ENCODE data around the gene ADAMTSL3. TPM values are rescaled to one million over a fixed set of nuclear protein-coding genes. Genes with fewer than 3 reads are reported as not detected.
"Not testable (repeated sequence)": the region's sequence is repeated elsewhere in the genome, so short reads cannot be mapped to it uniquely, and the experiment has no call there.

The ADAMTSL3 gene
- total RNA-seq, 3 donors from 2014 or later (not counting 1 experiment from before 2014, with no cell fraction given) = 0.14 to 0.43 (median 0.25) TPM

DNA sequence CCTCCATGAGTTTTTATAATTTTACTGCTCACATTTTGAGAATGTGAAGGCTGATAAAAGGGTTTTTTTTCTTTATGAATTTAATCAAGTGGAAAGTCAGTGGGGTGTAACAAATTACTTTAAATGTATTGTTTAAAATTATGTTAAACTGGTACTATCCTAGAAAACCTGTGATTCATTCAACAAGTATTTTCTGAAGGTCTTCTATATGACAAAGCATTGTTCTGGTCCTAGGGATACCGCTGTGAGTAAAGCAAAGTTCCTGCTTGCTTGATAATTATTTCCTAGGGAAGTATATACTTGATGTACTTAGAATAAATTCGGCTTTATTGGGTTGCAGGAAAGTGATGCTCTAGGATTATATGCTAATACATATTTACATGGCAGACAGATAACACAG is 428.8 kb downstream of the ADAMTSL3 start:
- DNase-seq (no peak), ATAC-seq (no peak)
- Histone ChIP-seq H3K9me3 (ENCODE audit: control insufficient read depth, insufficient read depth, low read length) (no peaks in the 10 kb centered on the region), H3K27ac (ENCODE audit: low read length) (no peak overlapping the region), H3K36me3 (ENCODE audit: control insufficient read depth, insufficient read depth, low read length) (no peaks in the 10 kb centered on the region), H3K27me3 (ENCODE audit: control insufficient read depth, insufficient read depth, low read length) (peaks cover 10% of the 10 kb centered on the region), H3K4me1 (ENCODE audit: control insufficient read depth, insufficient read depth, low read length) (peaks cover 3% of the 10 kb centered on the region), H3K4me3 (ENCODE audit: low read length) (no peak overlapping the region)
- Mint-ChIP-seq H3K4me1 (peaks cover 13 to 14% of the 10 kb centered on the region in 2 donors), H3K36me3 (no peaks in the 10 kb centered on the region), H3K4me3 (no peak overlapping the region), H3K27ac (no peak overlapping the region), H3K27me3 (ENCODE audit: low read depth in 2 of 2) (peaks cover 33 to 60% of the 10 kb centered on the region in 2 donors), H3K9me3 (no peaks in the 10 kb centered on the region)
- intact Hi-C loops (cut with micrococcal nuclease) = no loop called here
- 100% methylated on average over 1 of the region's 2 CpGs for WGBS (ENCODE audit: insufficient coverage)
- TF ChIP-seq, protein P1, sequence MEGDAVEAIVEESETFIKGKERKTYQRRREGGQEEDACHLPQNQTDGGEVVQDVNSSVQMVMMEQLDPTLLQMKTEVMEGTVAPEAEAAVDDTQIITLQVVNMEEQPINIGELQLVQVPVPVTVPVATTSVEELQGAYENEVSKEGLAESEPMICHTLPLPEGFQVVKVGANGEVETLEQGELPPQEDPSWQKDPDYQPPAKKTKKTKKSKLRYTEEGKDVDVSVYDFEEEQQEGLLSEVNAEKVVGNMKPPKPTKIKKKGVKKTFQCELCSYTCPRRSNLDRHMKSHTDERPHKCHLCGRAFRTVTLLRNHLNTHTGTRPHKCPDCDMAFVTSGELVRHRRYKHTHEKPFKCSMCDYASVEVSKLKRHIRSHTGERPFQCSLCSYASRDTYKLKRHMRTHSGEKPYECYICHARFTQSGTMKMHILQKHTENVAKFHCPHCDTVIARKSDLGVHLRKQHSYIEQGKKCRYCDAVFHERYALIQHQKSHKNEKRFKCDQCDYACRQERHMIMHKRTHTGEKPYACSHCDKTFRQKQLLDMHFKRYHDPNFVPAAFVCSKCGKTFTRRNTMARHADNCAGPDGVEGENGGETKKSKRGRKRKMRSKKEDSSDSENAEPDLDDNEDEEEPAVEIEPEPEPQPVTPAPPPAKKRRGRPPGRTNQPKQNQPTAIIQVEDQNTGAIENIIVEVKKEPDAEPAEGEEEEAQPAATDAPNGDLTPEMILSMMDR (IDR thresholded peaks at IDR 0.05) = no peak

DNA sequence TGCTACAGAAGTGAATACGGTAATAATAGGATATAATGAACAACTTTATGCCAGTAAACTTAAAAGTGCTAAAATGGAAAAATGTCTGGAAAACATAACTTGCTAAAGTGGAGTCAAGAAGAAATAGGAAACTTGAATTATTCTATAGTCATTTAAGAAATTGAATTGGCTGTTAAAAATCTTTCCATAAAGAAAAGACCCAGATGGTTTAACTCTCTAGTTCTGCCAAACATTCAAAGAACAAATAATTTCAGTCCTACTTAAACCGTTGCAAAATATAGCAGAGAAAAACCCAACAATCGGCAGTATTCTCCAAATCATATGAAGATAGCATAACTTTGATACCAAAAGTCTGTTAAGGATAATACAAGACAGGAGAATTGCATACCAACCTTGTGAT is 432.1 kb downstream of the ADAMTSL3 start:
- WGBS (ENCODE audit: insufficient coverage) = 80% methylated on average over 2 of the region's 3 CpGs
- H3K27ac ChIP-seq (ENCODE audit: low read length); H3K36me3 ChIP-seq (ENCODE audit: control insufficient read depth, insufficient read depth, low read length); H3K27ac Mint-ChIP-seq; H3K9me3 ChIP-seq (ENCODE audit: control insufficient read depth, insufficient read depth, low read length); ATAC-seq; H3K36me3 Mint-ChIP-seq; H3K4me3 Mint-ChIP-seq; H3K4me1 Mint-ChIP-seq; H3K9me3 Mint-ChIP-seq; H3K27me3 ChIP-seq (ENCODE audit: control insufficient read depth, insufficient read depth, low read length); H3K4me1 ChIP-seq (ENCODE audit: control insufficient read depth, insufficient read depth, low read length); H3K4me3 ChIP-seq (ENCODE audit: low read length); DNase-seq; intact Hi-C loops (cut with micrococcal nuclease): not testable (repeated sequence)
- H3K27me3 Mint-ChIP-seq (ENCODE audit: low read depth in 2 of 2) = peaks cover 20 to 39% of the 10 kb centered on the region in 2 donors

Other genes with a start within 250 kb of the ADAMTSL3 start
- not detected for gene SH3GL3, start 206.8 kb upstream of the ADAMTSL3 start, total RNA-seq